ENCODE data around the gene DPP4. TPM values are rescaled to one million over a fixed set of nuclear protein-coding genes. Genes with fewer than 3 reads are reported as not detected.

Gene DPP4
- polyA plus RNA-seq, 1 donor from 2014 or later = not detected

DNA sequence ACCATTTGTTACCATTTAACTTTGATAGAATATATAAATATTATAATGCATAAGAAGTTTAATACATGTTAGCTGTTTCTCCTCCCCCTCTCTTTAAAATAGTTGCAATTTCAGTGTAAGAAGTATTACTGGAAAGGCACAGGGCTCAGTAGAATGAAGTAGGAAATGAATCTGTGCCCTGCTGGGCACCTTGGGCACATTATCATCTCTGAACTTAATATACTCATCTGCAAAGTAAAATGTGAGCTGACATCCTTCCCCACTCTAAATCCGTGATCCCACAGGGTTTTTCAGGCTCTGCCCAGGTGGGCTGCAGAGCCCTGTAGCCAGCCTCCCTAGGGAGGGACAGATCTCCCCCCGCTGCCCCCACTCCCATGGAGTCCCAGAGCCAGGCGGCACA is 56.8 kb downstream of the DPP4 start:
- Histone ChIP-seq H2AFZ (ENCODE audit: low read depth, low read length) (no peak overlapping the region), H3K9me3 (ENCODE audit: low read length) (no peaks in the 10 kb centered on the region), H3K4me3 (ENCODE audit: low read length) (no peak overlapping the region), H3K27me3 (ENCODE audit: insufficient read depth, low read depth, low read length) (no peaks in the 10 kb centered on the region), H3K36me3 (ENCODE audit: insufficient read depth, low read length) (no peaks in the 10 kb centered on the region), H3K4me2 (ENCODE audit: low read length) (no peak overlapping the region), H3K9ac (ENCODE audit: low read length) (no peak overlapping the region), H3K79me2 (replicated peaks; ENCODE audit: insufficient read depth, low read length) (no peaks in the 10 kb centered on the region), H3K9me2 (ENCODE audit: insufficient read depth, low read length) (no peaks in the 10 kb centered on the region), H3K27ac (ENCODE audit: low read length) (no peak overlapping the region), H3F3A (ENCODE audit: insufficient read depth, low read length, poor library complexity, severe bottlenecking) (no peaks in the 10 kb centered on the region), H4K20me1 (ENCODE audit: insufficient read depth) (no peaks in the 10 kb centered on the region)
- TF ChIP-seq EP300 (conservative IDR thresholded peaks at IDR 0.05; ENCODE audit: poor library complexity, severe bottlenecking) (no peak), SMC3 (conservative IDR thresholded peaks at IDR 0.05; ENCODE audit: poor library complexity) (no peak), TAF1 (IDR thresholded peaks at IDR 0.05; ENCODE audit: low read depth) (no peak), MXI1 (conservative IDR thresholded peaks at IDR 0.05; ENCODE audit: poor library complexity, severe bottlenecking) (no peak), RAD21 (conservative IDR thresholded peaks at IDR 0.05) (no peak), EZH2 (IDR thresholded peaks at IDR 0.05; ENCODE audit: borderline replicate concordance, insufficient read depth, low read length, poor library complexity, severe bottlenecking) (no peak), REST (IDR thresholded peaks at IDR 0.05; ENCODE audit: borderline replicate concordance) (no peak), POLR2AphosphoS5 (IDR thresholded peaks at IDR 0.05) (no peak)
- TF ChIP-seq, protein P1, sequence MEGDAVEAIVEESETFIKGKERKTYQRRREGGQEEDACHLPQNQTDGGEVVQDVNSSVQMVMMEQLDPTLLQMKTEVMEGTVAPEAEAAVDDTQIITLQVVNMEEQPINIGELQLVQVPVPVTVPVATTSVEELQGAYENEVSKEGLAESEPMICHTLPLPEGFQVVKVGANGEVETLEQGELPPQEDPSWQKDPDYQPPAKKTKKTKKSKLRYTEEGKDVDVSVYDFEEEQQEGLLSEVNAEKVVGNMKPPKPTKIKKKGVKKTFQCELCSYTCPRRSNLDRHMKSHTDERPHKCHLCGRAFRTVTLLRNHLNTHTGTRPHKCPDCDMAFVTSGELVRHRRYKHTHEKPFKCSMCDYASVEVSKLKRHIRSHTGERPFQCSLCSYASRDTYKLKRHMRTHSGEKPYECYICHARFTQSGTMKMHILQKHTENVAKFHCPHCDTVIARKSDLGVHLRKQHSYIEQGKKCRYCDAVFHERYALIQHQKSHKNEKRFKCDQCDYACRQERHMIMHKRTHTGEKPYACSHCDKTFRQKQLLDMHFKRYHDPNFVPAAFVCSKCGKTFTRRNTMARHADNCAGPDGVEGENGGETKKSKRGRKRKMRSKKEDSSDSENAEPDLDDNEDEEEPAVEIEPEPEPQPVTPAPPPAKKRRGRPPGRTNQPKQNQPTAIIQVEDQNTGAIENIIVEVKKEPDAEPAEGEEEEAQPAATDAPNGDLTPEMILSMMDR (IDR thresholded peaks at IDR 0.05; ENCODE audit: poor library complexity, severe bottlenecking) = no peak

DNA sequence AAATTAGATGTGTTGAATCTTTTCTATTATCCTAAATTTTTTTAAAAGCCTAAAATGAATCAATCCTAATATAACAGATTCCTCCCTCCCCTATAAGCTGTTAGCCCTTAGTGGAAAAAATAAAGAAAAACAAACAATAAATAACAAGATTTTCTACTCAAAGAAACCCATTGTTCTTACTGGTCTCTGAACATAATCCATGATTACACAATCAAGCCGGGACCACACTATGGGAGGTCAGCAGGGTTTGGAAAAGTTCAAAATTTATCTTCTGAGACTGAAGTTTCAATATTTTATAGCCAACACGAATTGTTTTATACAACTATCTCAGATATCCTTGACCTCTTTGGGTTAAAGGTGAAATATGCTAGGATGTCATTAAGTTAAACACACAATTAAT is 57.9 kb downstream of the DPP4 start:
- H3K9ac ChIP-seq (ENCODE audit: low read length) = no peak overlapping the region
- H3K27me3 ChIP-seq (ENCODE audit: insufficient read depth, low read depth, low read length) = no peaks in the 10 kb centered on the region
- H3K27ac ChIP-seq (ENCODE audit: low read length) = no peak overlapping the region
- H3K9me2 ChIP-seq (ENCODE audit: insufficient read depth, low read length) = no peaks in the 10 kb centered on the region
- H2AFZ ChIP-seq (ENCODE audit: low read depth, low read length) = no peak overlapping the region
- H3F3A ChIP-seq (ENCODE audit: insufficient read depth, low read length, poor library complexity, severe bottlenecking) = no peaks in the 10 kb centered on the region
- no peaks in the 10 kb centered on the region for H3K36me3 ChIP-seq (ENCODE audit: insufficient read depth, low read length)
- no peaks in the 10 kb centered on the region for H4K20me1 ChIP-seq (ENCODE audit: insufficient read depth)
- no peaks in the 10 kb centered on the region for H3K79me2 ChIP-seq (replicated peaks; ENCODE audit: insufficient read depth, low read length)
- TF ChIP-seq TAF1 (IDR thresholded peaks at IDR 0.05; ENCODE audit: low read depth) (no peak), RAD21 (conservative IDR thresholded peaks at IDR 0.05) (no peak), EZH2 (IDR thresholded peaks at IDR 0.05; ENCODE audit: borderline replicate concordance, insufficient read depth, low read length, poor library complexity, severe bottlenecking) (no peak), POLR2AphosphoS5 (IDR thresholded peaks at IDR 0.05) (no peak), EP300 (conservative IDR thresholded peaks at IDR 0.05; ENCODE audit: poor library complexity, severe bottlenecking) (no peak)
- TF ChIP-seq, protein P1 (IDR thresholded peaks at IDR 0.05; ENCODE audit: poor library complexity, severe bottlenecking) = no peak
- H3K9me3 ChIP-seq (ENCODE audit: low read length) = no peaks in the 10 kb centered on the region
- no peak overlapping the region for H3K4me2 ChIP-seq (ENCODE audit: low read length)
- no peak overlapping the region for H3K4me3 ChIP-seq (ENCODE audit: low read length)

Data from neural cell (in vitro differentiated cells).